ENCODE data around the gene GDA. TPM values are rescaled to one million over a fixed set of nuclear protein-coding genes. Genes with fewer than 3 reads are reported as not detected.

The GDA gene
- total RNA-seq, 2 donors from 2014 or later: 1.6 to 4.4 TPM

DNA sequence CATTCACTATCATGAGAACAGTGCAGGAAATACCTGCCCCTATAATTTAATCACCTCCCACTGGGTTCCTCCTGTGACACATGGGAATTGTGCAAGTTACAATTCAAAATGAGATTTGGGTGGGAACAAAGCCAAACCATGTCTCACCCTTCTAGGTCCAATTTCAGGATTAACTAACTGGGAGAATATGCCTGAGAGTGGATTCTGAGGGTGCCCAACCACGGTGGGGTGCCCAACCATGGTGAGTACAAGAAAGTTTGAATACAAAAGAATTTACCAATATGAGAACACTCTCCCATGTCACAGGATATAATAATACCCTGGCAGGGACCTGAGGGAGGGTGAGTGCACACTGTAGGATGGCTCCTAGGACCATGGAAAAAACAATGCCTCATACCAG, 17.2 kb upstream of the GDA start:
- Histone ChIP-seq H3K4me3 (no peak overlapping the region), H3K36me3 (replicated peaks in 1 of 2; ENCODE audit: insufficient read depth in 1 of 2, low read depth in 2 of 2) (no peaks in the 10 kb centered on the region), H3K27me3 (no peaks in the 10 kb centered on the region), H3K4me1 (peaks cover 32% of the 10 kb centered on the region), H3K9me3 (no peaks in the 10 kb centered on the region), H3K27ac (no peak overlapping the region)
- intact Hi-C loops (cut with DNase I): no loop called here
- DNase-seq: no peak
- no peak for TF ChIP-seq POLR2A (IDR thresholded peaks at IDR 0.05)
- TF ChIP-seq, protein P1, sequence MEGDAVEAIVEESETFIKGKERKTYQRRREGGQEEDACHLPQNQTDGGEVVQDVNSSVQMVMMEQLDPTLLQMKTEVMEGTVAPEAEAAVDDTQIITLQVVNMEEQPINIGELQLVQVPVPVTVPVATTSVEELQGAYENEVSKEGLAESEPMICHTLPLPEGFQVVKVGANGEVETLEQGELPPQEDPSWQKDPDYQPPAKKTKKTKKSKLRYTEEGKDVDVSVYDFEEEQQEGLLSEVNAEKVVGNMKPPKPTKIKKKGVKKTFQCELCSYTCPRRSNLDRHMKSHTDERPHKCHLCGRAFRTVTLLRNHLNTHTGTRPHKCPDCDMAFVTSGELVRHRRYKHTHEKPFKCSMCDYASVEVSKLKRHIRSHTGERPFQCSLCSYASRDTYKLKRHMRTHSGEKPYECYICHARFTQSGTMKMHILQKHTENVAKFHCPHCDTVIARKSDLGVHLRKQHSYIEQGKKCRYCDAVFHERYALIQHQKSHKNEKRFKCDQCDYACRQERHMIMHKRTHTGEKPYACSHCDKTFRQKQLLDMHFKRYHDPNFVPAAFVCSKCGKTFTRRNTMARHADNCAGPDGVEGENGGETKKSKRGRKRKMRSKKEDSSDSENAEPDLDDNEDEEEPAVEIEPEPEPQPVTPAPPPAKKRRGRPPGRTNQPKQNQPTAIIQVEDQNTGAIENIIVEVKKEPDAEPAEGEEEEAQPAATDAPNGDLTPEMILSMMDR (IDR thresholded peaks at IDR 0.05): no peak
- WGBS, 2 donors: 73 to 91% methylated on average over 1 of the region's 1 CpG
- no peak for ATAC-seq

DNA sequence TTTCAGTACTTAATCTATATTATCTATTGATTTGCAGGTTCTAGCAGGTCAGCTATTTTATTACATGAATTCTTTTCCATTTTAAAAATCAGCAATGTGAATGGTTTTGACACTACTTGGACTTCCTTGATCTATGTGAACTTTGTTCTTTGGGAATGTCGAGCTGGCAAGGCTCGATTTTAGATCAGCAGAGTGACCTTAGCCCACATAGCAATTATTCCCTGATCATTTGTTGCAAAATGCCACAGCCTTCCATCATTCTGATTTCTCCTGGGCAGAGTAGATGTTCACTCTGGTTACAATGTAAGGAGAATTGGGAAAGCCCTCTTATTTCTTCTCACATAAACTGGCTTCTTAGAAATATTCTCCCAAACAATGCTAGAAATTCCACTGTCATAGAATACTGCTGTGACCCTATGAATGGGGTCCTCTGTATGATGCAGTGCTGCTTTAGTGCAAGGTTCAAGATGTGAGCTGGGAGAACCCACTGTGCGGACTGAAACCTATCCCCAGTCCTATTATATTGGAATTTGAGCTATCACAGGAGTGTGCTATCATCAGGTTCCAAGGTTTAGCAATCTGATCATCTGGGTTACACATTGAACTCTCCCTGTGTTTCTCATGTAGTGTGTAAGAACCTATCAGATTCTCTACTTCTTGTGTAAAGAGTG, 15.7 kb upstream of the GDA start:
- H3K36me3 ChIP-seq (replicated peaks in 1 of 2; ENCODE audit: insufficient read depth in 1 of 2, low read depth in 2 of 2): no peaks in the 10 kb centered on the region
- no peaks in the 10 kb centered on the region for H3K9me3 ChIP-seq
- no peak overlapping the region for H3K27ac ChIP-seq
- H3K27me3 ChIP-seq: no peaks in the 10 kb centered on the region
- H3K4me1 ChIP-seq: peaks cover 20% of the 10 kb centered on the region
- intact Hi-C loops (cut with DNase I): no loop called here
- 39 to 49% methylated on average over 3 of the region's 3 CpGs for WGBS, 2 donors
- DNase-seq: peak in 1 of 4 donors; percentile 16
- TF ChIP-seq, protein P1 (IDR thresholded peaks at IDR 0.05): no peak
- no peak for TF ChIP-seq POLR2A (IDR thresholded peaks at IDR 0.05)
- no peak overlapping the region for H3K4me3 ChIP-seq
- no peak for ATAC-seq

DNA sequence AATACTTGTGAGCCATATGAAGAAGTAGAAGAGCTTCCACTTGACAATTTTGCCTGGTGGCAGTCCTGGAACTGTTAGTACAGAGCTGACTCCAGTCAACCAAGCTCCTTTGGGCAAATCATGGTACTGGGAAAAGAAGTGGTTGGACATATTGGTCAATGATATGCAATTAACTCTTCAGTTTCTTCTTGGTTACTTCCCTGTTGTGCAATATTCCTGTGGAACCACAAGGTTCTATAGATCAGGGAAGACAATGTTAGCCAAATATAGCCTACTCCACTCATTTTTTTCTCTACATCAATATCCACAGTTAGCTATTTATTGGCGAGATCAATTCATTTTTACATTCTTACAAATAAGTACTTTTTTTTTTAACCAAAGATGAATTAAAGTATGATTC, 14.4 kb upstream of the GDA start:
- H3K27me3 ChIP-seq: no peaks in the 10 kb centered on the region
- WGBS, 2 donors: 84 to 97% methylated on average over 1 of the region's 1 CpG
- ATAC-seq (no peak), DNase-seq (no peak)
- intact Hi-C loops (cut with DNase I): no loop called here
- H3K9me3 ChIP-seq: no peaks in the 10 kb centered on the region
- H3K36me3 ChIP-seq (replicated peaks in 1 of 2; ENCODE audit: insufficient read depth in 1 of 2, low read depth in 2 of 2): no peaks in the 10 kb centered on the region
- no peak overlapping the region for H3K4me3 ChIP-seq
- peaks cover 7% of the 10 kb centered on the region for H3K4me1 ChIP-seq
- H3K27ac ChIP-seq: no peak overlapping the region
- no peak for TF ChIP-seq POLR2A (IDR thresholded peaks at IDR 0.05)
- TF ChIP-seq, protein P1 (IDR thresholded peaks at IDR 0.05): no peak

DNA sequence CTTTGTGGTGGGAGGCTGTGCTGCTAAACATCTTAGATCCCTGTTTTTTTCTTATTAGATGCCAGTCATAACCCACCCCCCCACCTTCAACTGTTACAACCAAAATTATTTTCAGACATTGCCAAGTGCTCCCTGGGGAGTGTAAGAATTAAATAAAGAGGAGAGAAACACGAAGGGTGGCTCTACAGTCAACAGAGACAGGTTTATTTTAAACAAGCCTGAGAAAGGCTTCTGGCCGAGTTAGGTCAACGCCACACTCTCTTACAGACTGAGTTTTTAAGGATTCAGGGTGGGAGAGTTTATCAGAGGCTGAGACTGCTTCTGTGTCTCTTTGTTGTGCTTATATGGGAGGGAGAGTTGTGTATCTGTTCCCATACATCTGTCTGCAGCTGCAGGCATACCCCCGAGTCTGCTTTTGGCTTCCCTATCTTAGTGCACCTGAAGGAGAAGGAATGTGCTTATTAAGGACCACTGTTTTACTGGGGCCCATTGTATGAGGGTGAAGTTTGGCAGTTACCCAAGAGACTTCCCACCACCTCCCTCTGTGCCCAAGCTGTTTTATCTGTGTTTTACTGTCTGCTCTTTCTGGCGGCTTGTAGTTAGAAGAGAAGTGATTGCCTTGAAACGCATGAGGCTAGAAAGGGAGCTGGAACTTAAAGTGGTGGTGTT, 11.4 kb upstream of the GDA start:
- intact Hi-C loops (cut with DNase I): no loop called here
- no peak for DNase-seq
- Histone ChIP-seq H3K27ac (no peak overlapping the region), H3K36me3 (replicated peaks in 1 of 2; ENCODE audit: insufficient read depth in 1 of 2, low read depth in 2 of 2) (no peaks in the 10 kb centered on the region), H3K9me3 (no peaks in the 10 kb centered on the region), H3K4me1 (peaks cover 4% of the 10 kb centered on the region), H3K27me3 (no peaks in the 10 kb centered on the region), H3K4me3 (no peak overlapping the region)
- ATAC-seq: no peak
- TF ChIP-seq, protein P1 (IDR thresholded peaks at IDR 0.05): no peak
- WGBS, 2 donors: 82 to 84% methylated on average over 6 of the region's 6 CpGs

DNA sequence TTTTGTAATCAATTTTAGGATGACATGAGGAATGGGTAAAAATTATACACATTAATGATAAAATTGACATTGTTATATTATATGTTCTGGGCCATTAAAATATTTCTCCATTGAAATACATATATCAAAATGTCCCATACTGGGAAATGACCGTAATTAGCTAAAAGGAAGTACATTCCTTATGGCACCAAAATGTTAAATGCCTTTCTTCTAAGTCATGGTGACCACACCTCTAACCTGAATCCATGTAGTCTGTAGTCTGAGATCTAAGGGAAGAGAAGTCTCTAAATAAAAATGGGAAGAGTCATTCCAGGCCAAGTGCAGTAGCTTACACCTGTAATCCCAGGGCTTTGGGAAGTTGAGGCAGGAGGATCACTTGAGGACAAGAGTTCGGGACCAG, 10.0 kb upstream of the GDA start:
- ATAC-seq (no peak), DNase-seq (no peak)
- WGBS, 2 donors: 85 to 89% methylated on average over 2 of the region's 2 CpGs
- no peaks in the 10 kb centered on the region for H3K4me1 ChIP-seq
- H3K27me3 ChIP-seq: no peaks in the 10 kb centered on the region
- no peaks in the 10 kb centered on the region for H3K36me3 ChIP-seq (replicated peaks in 1 of 2; ENCODE audit: insufficient read depth in 1 of 2, low read depth in 2 of 2)
- intact Hi-C loops (cut with DNase I): no loop called here
- no peak overlapping the region for H3K4me3 ChIP-seq
- TF ChIP-seq, protein P1 (IDR thresholded peaks at IDR 0.05): no peak
- no peak for TF ChIP-seq POLR2A (IDR thresholded peaks at IDR 0.05)
- no peaks in the 10 kb centered on the region for H3K9me3 ChIP-seq
- no peak overlapping the region for H3K27ac ChIP-seq

All from body of pancreas (tissue), 4 donors.